NCI-H2029 (cell line): ENCODE measurements around the gene TRAF7.

Experiments used
- DNase-seq: peaks from one replicate; lab custom pipeline; 2025; lab: John Stamatoyannopoulos, UW

TRAF7 gene

DNA sequence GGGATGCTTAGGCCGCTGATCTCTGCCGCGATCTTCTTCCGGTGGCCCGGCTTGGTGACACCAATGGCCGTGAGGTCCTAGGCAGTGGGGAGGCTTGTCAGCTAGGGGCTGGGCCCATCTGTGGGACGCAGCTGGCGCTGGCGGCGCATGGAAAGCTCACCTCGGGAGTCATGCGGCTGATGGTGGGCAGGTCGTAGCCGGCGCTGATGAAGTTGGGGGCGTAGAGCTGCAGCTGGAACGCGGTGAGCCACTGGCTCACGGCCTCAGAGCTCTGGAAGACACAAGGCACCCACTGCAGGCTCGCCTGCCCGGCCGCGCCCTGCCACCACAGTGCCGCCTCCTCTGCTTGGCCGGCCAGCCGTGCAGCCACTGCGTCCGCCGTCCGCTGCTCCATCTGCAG lies 28.1 kb downstream of the TRAF7 start:
- no peak for DNase-seq

- DNase-seq: no peak
Measured at GRCh38 chr16:2184346-2184745, 28.8 kb downstream of the TRAF7 start.

GRCh38 chr16:2184962-2185361 lies 29.4 kb downstream of the TRAF7 start:
- no peak for DNase-seq

DNA sequence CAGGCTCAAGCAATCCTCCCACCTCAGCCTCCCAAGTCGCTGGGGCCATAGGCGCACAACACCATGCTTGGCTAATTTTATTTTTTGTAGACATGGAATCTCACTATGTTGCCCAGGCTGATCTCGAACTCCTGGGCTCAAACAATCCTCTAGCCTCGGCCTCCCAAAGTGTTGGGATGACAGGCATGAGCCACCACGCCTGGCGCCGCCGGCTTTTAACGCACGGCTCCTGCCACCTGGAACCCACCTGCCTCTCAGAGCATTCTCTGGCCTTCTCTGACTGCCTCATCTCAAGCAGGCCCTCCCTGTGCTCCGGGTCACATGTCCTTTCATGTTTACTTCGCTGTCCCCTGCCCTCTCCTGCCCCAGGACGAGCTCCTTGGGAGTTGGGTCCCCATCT lies 30.5 kb downstream of the TRAF7 start:
- no peak for DNase-seq

DNA sequence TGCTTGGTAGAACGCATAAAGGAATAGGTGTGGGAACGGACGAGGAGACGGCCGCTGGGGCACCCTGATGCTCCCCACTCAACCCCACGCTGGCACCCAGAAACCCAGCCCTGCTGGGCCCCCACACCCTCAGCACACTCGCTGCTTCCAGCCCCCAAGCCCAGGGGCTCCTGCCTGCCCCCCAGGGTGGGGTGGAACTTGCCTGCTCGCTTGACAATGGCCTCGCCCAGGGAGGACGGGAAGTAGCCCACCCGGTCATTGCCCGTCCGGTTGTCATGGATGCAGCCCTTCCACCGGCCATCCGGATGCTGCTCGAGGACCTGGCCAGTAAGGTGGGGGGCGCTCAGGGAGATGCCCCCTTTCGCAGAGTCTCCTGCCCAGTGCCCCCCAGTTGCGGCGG lies 30.9 kb downstream of the TRAF7 start:
- DNase-seq: no peak

DNA sequence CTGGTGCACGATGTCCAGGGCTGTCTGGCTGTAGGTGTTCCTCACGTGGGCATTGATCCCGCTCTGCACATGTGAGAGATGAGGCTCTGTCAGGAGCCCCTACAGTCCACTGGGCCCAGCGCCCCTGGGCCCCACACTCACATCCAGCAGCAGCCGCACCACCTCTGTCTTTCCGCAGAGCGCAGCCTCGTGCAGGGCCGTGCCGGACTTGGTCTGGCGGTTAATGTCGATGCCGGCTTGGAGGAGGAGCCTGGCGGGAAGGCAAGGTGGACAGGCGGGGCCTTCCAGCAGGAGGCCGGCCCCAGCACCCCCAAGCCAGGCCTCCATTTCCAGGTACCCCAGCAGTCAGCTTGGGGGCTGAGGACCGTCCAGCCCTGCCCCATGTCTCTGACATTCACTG lies 31.6 kb downstream of the TRAF7 start:
- DNase-seq: no peak

- DNase-seq: no peak
Measured at GRCh38 chr16:2188395-2188794, 32.8 kb downstream of the TRAF7 start.

GRCh38 chr16:2189252-2189893 lies 33.8 kb downstream of the TRAF7 start:
- DNase-seq: no peak

DNA sequence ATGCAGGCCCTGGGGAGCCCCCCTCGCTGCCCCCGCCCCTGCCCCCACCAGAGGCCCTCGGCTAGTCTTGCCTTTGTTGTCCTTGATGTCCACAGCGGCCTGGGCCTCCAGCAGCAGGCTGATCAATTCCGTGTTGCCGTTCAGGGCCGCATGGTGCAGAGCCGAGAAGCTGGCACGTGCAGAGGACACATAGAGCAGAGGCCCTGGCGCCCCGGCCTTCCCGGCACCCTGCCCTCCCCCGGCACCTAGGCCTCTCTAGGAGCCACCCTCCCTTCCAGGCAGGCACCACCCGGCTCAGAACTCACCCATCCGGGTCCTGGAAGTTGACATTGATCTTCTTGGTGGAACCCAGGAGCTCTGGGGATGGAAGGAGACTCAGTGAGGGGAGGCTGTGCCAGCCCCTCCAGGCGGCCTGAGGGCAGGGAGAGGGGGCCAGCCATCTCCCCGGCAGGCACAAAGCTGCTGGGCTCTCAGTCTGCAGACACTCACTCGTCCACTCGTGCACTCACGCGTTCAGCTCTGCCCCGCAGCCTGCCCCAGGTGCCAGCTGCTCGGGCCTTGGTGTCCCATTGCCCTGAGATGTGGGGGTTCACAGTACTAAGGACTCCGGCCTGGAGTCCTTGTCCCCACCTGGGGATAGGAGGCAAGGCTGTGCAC lies 34.5 kb downstream of the TRAF7 start:
- no peak for DNase-seq

DNA sequence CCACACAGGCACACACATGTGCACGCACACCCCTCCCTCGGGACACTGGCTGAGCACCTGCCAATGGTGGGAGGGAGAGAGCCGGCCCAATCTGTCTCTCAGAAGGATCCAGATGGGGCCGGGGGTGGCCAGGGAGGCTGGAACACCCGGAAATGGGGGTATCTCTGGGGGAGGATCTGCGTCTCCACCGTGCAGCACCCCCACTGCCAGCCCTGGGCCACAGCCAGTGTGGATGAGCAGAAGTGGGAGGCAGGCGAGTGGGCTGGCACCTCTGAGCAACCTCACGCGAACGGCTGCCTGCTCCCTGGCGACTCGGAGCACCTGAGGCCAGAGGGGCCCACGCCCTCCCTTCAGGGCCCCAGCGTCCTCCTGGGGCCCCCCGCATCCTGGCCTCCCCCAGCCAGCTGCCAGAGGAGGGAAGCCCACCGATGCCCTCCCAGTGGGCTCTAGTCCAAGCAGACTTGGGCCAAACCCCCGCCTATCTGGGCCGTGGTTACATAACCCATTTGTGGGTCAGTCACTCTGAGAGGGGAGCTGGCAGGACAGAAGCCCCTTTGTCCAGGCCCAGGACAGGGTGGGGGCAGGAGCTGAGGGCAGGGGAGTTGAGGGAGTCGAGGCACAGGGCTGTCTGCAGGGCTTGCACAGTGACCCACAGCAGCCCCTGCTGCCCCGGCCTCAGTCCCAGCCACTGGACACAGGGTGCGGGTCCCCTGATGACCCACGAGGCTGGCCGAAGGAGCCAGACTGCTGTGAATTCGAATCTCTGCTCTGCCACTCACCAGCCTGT lies 35.3 kb downstream of the TRAF7 start:
- DNase-seq: no peak

DNA sequence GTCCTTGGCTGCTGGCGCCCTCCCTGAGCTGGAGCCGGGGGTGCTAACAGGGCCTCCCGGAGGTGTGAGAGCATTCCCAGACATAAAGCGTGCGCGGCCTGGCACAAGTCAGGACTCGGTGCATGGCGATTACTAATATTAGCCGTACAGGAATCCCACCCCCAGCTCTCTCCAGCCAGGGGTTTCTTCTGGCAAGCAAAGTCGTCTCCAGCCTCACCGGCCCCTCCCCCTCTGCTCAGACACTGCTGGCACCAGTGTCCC lies 35.8 kb downstream of the TRAF7 start:
- DNase-seq: no peak

DNA sequence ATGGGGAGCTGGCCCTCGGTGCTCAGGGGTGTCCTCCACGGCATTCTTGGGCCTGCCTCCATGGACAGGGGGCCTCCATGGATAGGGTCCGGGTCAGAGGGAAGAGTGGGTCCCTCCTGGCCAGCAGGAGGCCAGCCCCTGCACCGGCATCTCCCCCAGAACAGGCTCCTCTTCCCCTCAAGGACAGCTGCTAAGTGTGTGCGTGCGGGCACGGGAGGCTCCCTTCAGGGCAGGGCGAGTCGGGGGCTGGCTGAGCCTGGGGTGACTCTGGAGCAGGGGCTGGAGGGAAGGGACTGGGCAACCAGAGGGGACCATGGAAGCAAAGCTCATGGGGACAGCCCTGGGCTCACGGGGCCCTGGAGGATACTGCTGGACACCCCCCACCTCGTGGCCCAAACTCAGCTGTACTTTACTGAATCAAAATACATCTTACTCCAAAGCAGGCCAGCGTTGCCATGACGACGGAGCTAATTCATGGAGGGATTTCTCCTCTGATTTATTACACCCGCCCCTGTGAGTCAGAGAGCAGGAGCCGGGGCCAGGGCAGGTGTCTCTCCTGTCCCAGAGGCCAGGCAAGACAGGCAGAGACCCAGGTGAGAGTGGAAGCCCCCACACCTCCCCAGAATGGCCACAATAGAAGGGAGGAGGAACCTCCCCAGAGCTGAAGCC lies 38.7 kb downstream of the TRAF7 start:
- DNase-seq: no peak

DNA sequence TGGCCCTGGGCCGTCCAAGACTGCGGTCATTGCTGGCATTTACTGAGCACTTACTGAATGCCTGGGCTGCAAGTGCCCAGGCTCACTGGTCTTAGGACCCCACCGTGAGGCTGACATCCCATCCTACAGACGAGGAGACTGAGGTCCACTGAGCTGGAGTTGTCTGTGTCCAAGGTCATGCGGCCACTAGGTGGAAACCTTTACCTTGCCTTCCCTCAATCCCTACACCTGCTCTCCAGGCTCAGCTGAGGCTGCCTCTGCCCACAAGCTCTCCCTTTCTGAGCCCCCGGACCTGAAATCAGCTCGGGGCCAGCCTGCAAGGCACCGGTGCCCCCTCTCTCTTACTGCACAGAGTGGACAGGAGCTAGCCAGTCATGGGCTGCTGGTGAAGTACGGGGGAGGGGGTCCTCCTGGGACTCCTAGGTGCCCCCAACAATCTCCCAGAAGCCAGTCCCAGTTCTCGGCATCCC lies 39.3 kb downstream of the TRAF7 start:
- DNase-seq: peak; percentile 55

DNA sequence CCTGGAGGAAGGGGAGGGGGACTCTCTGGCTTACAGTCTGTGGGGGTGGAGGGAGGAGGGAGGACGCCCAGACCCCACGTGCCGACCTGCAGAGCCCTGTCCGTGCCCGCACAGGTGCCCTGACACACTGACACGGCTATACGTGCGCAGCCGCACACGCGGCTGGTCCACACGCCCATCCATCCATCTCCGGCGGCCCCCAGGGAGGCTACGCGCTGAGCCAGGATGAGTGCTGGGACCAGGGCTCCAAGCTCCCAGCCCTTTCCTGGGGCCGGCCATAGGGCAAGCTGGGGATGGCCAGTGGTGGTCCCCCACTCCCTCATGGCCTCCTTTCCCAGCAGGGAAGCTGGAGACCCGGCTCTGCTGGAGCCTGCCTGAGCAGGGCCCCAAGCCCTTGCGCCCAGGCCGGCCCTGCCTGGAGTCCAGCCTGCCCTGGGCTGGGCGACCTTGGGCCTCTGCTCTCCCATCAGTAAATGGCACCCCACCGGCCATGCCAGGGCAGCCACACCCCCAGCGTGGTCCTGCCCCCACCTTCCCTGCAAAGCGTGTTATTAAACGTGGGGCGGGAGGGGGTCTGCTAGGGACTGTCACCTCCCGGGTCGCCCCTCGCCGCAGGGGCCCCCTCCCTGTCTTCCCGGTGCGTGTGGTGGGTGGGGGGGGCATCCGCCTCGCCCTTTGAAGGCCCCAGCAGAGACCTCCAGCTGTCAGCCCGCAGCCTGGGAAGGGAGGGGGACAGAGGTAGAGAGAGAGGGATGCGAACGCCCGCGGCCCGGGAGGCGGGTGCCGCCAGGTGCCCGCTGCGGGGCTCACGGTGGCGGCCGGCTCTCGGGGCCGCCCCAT lies 40.0 kb downstream of the TRAF7 start:
- no peak for DNase-seq

DNA sequence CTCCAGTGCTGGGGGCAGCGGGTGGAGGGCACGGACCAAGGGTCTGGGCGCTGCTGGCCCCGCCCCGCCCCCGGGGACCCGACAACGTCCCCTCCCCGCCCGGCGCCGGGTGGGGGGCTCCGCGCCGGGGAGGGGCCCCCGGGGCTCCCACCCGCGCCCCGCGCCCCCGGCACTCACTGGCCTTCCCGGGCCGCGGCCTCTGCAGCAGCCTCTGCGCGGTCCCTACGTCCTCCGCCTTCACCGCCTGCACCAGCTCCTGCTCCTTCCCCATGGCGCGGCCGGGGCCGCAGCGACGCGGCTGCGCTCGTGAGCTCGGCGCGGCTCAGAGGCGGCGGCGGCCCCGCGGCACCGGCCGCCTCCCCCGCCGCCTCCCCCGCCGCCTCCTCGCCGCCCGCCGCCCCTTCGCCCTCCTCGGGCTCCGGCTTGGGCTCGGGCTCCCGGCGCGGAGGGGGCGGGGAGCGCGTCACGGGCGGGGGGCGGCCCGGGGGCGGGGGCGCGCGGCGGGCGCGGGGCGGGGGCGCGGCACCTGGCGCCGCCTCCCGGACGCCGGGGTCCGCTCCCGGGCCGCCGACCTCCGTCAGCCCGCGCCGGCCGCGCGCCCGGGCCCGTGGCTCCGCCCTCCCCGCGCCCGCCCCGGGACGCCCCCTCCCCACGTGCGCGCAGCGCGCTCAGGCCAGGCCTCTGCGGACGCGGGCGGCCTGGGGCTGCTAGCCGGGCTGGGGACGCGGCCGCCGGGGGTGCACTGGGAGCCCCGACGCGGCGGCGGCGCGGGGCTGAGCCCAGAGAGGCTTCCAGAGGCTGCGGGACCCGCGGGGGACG lies 40.8 kb downstream of the TRAF7 start, which contains the start of gene CASKIN1:
TSS of gene CASKIN1 (minus strand) at position 444 of the 819 bp plus-strand sequence. CDS start at position 271, 173 bp downstream.
- DNase-seq: no peak

DNA sequence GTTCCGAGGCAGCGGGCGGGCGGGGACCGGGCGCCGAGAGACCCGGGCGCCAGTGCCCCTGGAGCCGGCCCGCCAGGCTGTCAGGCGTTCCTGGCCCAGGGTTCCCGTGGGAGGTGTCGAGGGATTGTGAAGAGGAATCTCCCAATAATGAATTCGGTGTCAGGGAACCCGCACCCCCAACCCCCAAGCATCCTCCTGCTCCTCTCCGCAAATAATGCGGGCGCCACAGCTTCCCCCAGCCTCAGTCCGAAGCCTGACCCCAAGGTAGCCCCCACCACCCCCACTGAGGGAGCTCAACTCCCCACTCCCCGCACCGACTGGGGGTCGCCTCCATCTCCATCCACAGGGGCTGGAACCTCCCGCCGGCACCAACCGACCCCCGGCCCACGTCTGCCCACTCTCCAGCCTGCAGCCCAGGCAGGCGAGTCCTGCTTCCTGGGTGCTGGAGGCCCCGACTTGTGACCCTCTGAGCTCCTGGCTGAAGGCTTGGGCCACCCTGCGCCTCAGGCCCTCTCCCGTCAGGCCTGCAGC lies 41.5 kb downstream of the TRAF7 start:
- no peak for DNase-seq

DNA sequence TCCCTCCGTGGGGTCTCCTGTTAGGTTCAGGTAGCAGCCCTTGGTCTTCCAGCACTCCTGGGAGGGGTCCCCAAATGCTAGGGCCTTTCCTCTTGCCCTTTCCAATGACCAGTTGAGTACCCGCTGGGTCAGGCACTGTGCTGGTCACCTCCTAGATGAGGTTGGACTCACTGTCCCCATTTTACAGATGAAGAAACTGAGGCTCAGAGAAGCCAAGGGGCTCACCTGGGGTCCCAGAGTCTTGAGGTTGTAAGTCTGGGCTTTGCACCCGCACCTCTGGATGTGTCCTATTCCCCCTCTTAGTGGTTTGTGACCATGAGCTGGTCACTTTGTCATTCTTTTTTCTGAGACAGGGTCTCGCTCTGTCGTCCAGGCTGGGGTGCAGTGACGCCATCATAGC lies 42.2 kb downstream of the TRAF7 start:
- no peak for DNase-seq

DNA sequence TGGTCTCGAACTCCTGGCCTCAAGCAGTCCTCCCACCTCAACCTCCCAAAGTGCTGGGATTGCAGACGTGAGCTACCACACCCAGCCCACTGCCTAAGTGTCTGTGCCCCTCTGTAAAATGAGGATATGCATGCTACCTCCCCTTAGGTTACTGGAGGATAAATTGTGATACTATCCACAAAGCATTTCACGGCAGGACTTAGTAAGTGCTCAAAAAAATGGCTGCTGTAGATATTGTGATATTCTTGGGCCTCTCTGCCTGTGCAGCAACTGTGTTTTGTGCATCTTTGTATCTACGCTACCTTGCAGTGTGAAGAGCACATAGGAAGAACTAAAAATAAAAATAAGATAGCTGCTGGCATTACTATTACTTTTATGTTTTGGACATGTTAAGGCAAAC lies 42.7 kb downstream of the TRAF7 start:
- DNase-seq: no peak

- DNase-seq: no peak
Measured at GRCh38 chr16:2199095-2199494, 43.5 kb downstream of the TRAF7 start.

DNA sequence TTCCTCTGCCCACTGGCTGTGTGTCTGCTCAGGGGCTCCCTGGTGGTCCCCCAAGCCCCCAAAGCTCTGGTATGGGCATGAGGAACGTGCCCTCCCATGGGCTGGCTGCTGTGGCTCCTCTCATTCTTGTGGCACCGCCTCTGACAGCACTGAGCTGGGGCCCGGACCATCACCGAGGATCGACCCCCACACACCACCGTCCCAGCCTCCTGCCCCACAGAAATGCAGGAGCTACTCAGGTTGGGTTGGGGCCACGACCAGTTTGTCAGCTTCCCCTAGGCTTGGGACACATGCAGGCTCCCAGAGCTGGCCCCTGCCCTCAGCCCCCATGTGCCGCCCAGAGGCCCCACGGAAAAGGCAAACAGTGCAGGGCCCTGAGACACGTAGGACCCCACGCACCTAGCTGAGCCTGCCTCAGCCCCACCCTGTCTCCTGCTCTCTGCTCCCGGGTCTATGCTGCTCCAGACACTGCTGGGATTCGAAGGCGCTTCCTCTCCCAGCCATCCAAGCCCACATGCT lies 44.1 kb downstream of the TRAF7 start:
- no peak for DNase-seq
